ENCODE results near the gene TRPV2. TPM values are rescaled to one million over a fixed set of nuclear protein-coding genes. Genes with fewer than 3 reads are reported as not detected.

TRPV2 gene
- total RNA-seq, 2 experiments from 2014 or later: 4.9 to 10.5 TPM

- no peaks in the 10 kb centered on the region for H3K4me1 ChIP-seq (ENCODE audit: insufficient read depth, low read length, poor library complexity, severe bottlenecking)
- H3K79me2 ChIP-seq (ENCODE audit: insufficient read depth, low read depth, low read length): no peaks in the 10 kb centered on the region
- no peak overlapping the region for H3K4me3 ChIP-seq (ENCODE audit: low read depth, low read length, poor library complexity, severe bottlenecking)
- no peak overlapping the region for H3K4me2 ChIP-seq (ENCODE audit: low read length)
- no peaks in the 10 kb centered on the region for H3K36me3 ChIP-seq (ENCODE audit: insufficient read depth, low read length)
- BruUV-seq (replicated peaks): no TSS peak
- H3K9me3 ChIP-seq (ENCODE audit: low read length): no peaks in the 10 kb centered on the region
- ChIA-PET POLR2A (no interaction called here), CTCF (ENCODE audit: unreplicated experiment) (no interaction called here)
- no peak for DNase-seq (ENCODE audit: low spot score)
- intact Hi-C loops (cut with micrococcal nuclease; ENCODE audit: unreplicated experiment): no loop called here
- no peaks in the 10 kb centered on the region for H3K9me2 ChIP-seq (ENCODE audit: insufficient read depth, low read length)
- TF ChIP-seq EZH2phosphoT487 (IDR thresholded peaks at IDR 0.05; ENCODE audit: borderline replicate concordance, low read depth, low read length): no peak
- no peak for TF ChIP-seq CTCF (conservative IDR thresholded peaks at IDR 0.05; ENCODE audit: low read length)
- H2AFZ ChIP-seq (ENCODE audit: low read length): no peak overlapping the region
- no peak overlapping the region for H3K27ac ChIP-seq (ENCODE audit: low read depth, low read length, poor library complexity, severe bottlenecking)
- H4K20me1 ChIP-seq (ENCODE audit: insufficient read depth, low read length): no peaks in the 10 kb centered on the region
Measured at GRCh38 chr17:16425698-16426659, 10.6 kb downstream of the TRPV2 start.

DNA sequence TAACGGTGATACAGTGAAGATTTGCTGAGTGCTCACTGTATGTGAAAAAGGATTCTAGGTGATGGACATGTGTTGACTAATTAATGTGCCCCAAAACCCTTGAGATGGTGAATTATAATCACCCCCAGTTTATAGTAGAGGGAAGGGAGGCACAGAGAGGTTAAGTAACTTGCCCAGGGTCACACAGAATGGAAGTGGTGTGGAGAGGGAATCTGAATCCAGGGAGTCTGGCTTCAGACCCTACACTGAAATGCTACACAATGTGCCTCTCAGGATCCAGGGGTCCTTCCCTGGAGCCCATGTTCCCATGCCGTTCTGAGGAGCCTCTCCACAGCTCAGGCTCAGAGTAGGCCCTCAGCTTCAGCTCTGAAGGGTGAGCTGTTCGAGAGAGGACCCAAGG, 11.6 kb downstream of the TRPV2 start:
- intact Hi-C loops (cut with micrococcal nuclease; ENCODE audit: unreplicated experiment): no loop called here
- H3K4me3 ChIP-seq (ENCODE audit: low read depth, low read length, poor library complexity, severe bottlenecking): no peak overlapping the region
- H3K27ac ChIP-seq (ENCODE audit: low read depth, low read length, poor library complexity, severe bottlenecking): no peak overlapping the region
- ChIA-PET POLR2A (interaction anchor here (1.0 to 1.4 kb wide), 2 partner anchors 24 to 77 kb away, joined by 3 to 4 read pairs; no protein-coding TSS in a partner anchor), CTCF (ENCODE audit: unreplicated experiment) (interaction anchor here (1.1 to 2.0 kb wide), 4 partner anchors 9 to 12 kb away, joined by 3 to 10 read pairs (median 4); no protein-coding TSS in a partner anchor)
- no peaks in the 10 kb centered on the region for H3K79me2 ChIP-seq (ENCODE audit: insufficient read depth, low read depth, low read length)
- no peak overlapping the region for H2AFZ ChIP-seq (ENCODE audit: low read length)
- no peak overlapping the region for H3K4me2 ChIP-seq (ENCODE audit: low read length)
- TF ChIP-seq CTCF (conservative IDR thresholded peaks at IDR 0.05; ENCODE audit: low read length) (no peak), EZH2phosphoT487 (IDR thresholded peaks at IDR 0.05; ENCODE audit: borderline replicate concordance, low read depth, low read length) (no peak)
- DNase-seq (ENCODE audit: low spot score): no peak
- no peaks in the 10 kb centered on the region for H3K9me2 ChIP-seq (ENCODE audit: insufficient read depth, low read length)
- no peaks in the 10 kb centered on the region for H3K9me3 ChIP-seq (ENCODE audit: low read length)
- H3K36me3 ChIP-seq (ENCODE audit: insufficient read depth, low read length): no peaks in the 10 kb centered on the region
- no TSS peak for BruUV-seq (replicated peaks)
- H4K20me1 ChIP-seq (ENCODE audit: insufficient read depth, low read length): no peaks in the 10 kb centered on the region
- no peaks in the 10 kb centered on the region for H3K4me1 ChIP-seq (ENCODE audit: insufficient read depth, low read length, poor library complexity, severe bottlenecking)

Data from OCI-LY7 (cell line).